8988T (cell line): ENCODE results near the gene PROCA1.
"Not testable (repeated sequence)": the region's sequence is repeated elsewhere in the genome, so short reads cannot be mapped to it uniquely, and the experiment has no call there.

Experiments used
- DNase-seq: peaks from one replicate; pipeline ENCODE4 v3.0.0; 2011

PROCA1 gene

DNA sequence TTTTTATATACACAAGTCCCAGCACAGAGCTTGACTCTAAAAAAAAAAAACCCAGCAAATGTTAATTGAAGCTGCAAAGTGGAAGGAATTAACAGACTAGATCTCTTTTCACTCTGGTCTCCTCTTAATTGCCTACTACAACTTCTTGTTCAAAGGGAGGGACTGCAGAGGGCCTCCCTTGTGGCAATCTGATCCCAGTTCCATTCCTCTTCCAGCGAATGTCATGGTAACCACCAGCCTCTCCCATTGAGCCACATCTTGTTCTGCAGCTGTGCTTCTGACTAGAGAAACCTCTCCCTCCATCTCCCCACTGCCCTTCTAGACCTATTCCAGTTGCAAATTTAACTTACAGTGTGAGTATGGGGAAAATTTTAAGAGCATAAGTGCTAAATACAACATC, 43.8 kb downstream of the PROCA1 start:
- no peak for DNase-seq

DNA sequence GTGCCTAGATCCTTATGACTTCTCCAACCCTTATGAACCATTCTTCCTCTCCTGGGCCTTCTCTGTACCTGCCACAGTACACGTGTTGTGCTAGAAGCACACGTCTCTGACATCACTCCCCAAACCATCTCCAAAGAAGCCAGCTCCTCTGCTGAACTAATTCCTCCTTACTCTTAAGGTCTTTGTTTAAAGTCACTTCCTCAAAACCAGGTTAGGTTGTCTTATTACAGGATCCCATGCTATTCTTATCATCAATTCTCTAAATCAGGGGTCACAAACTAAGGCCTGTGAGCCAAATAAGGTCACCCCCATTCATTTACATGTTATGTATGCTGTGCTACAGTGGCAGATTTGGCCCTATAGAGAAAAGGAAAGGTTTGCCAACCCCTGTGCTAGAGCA, 45.7 kb downstream of the PROCA1 start:
- no peak for DNase-seq

DNA sequence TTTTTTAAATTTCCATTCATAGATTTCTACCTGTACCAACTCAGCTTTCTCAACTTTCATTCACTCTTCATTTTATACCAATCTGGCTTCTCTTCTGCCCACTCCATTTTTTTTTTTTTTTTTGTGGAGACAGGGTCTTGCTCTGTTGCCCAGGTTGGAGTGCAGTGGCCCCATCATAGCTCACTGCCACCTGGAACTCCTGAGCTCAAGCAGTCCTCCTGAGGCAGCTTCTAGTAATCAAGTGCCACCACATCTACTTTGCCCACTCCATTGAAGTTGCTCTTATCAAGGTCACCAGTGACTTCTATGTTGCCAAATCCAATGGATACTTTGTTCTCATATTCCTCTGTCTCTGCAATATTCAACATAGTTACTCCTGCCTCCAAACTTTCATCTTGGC, 48.0 kb downstream of the PROCA1 start:
- no peak for DNase-seq

DNA sequence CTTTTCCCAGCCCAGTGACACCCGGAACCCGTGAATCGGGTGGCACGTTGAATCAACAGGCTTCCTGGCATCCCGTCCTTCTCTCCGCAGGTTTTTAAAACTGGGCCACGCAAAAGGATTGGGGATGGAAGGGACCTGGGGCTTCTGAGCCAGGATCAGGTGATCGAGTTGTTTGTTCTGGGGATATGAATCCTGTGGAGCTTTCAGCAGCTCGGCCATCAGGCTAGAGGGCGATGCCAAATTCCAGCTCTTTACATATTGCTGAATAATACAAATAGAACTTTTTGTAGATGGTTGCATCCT, 49.2 kb downstream of the PROCA1 start:
- no peak for DNase-seq

DNA sequence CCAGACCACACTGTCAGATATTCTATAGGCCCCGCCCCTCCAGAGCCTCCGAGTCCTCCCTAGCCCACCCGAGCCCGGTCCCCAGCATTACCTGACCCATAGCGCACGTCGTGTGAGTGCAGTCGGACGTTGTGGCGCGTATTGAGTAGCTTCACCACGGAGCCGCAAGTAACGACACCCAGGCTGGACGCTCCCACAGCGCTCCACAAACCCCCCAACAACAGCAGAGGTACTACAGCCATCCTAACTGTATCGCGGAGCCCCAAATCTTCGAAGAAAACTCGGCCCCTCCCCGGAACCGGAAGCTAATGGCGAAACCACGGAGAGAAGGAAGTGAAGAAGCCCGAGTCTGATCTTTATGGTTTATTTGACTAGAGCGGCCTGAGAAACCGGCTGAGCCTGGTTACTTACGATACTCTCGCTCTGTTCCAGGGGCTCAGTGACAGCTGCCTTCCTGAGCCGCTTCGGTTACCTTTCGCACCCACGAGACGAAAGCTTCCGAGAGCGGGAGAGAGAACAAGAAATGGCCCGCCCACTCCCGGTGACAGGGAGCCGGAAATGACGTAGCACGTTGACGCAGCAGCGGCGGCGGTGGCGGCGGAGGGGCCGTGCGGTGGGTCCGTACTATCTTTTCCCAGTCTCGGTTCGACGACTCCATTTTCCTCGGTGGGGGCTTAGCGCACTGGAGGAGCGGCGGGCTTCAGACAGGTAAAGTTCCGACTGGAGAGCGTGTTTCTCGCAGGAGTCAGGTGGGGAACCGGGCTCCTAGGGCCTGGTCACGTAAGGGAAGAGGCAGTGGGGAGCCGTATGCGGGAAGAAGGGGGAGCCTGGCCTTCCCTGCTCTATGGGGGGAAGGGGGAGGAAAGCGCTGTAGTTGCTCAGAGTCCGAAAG, 49.8 kb downstream of the PROCA1 start, which contains the start of the genes SDF2 and SUPT6H:
TSS of gene SDF2 (minus strand) at position 272 of the 892 bp plus-strand sequence. CDS start at position 242, 30 bp downstream.
TSS of gene SUPT6H (plus strand) at position 571 of the 892 bp plus-strand sequence. CDS start 11,197 bp downstream, outside the sequence.
- peak; percentile 95 for DNase-seq

DNA sequence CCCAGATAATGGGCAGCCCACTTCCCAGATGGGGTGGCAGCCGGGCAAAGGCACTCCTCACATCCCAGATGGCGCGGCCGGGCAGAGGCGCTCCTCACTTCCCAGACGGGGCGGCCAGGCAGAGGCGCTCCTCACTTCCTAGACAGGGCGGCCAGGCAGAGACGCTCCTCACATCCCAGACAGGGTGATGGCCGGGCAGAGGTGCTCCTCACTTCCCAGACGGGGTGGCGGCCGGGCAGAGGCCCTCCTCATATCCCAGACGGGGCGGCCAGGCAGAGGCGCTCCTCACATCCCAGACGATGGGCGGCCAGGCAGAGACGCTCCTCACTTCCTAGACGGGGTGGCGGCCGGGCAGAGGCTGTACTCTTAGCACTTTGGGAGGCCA, 52.2 kb downstream of the PROCA1 start:
- DNase-seq = not testable (repeated sequence)

DNA sequence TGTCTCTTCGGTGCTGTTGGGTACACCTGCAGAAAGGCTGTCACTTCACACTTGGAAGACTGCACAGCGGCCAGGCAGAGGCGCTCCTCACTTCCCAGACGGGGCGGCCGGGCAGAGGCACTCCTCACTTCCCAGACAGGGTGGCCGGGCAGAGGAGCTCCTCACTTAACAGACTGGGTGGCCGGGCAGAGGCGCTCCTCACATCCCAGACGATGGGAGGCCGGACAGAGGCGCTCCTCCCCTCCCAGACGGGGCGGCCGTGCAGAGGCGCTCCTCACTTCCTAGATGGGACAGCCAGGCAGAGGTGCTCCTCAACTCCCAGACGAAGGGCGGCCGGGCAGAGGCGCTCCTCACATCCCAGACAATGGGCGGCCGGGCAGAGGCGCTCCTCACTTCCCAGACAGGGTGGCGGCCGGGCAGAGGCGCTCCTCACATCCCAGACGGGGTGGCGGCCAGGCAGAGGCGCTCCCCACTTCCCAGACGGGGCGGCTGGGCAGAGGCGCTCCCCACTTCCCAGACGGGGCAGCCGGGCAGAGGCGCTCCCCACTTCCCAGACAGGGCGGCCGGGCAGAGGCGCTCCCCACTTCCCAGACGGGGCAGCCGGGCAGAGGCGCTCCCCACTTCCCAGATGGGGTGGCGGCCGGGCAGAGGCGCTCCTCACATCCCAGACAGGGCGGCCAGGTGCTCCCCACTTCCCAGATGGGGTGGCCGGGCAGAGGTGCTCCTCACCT, 52.8 kb downstream of the PROCA1 start:
- not testable (repeated sequence) for DNase-seq

DNA sequence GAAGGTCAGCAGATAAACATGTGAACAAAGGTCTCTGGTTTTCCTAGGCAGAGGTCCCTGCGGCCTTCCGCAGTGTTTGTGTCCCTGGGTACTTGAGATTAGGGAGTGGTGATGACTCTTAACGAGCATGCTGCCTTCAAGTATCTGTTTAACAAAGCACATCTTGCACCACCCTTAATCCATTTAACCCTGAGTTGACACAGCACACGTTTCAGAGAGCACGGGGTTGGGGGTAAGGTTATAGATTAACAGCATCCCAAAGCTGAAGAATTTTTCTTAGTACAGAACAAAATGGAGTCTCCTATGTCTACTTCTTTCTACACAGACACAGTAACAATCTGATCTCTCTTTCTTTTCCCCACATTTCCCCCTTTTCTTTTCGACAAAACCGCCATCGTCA, 53.3 kb downstream of the PROCA1 start:
- DNase-seq = not testable (repeated sequence)

DNA sequence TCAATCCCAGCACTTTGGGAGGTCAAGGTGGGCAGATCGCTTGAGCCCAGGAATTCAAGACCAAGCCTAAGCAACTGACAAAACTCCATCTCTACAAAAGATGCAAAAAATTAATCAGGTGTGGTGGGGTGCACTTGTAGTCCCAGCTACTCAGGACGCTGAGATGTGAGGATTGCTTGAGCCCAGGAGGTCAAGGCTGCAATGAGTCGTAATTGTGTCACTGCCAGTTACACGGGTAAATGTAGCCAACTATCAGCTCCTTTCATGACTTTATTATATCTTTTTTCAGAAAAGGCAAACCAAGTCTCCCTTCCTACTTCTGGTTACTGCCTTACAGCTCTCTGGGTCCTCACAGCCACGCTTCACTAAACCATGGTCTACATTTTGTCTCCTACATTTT, 53.9 kb downstream of the PROCA1 start:
- DNase-seq = no peak

DNA sequence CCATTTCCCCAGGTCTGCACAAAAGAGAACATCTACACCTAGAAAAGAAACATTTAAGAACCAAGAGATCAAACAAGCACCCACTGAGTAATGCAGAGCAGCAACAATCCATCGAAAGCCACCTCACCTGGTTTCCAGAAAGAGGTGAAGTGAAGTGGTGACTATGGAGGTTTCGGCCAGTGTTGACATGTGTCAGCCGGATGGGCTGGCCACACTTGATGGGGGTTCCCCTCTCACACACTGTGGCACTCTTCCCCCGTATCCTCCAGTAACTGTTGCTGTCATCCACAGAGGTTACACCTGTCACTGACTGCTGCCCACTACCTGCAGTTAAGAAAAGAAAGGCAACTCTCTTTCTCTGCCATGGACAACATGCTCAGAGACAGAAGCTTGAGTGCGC, 56.5 kb downstream of the PROCA1 start:
- no peak for DNase-seq
